NCI-H2029 (cell line): Measurements from ENCODE around the gene PTPN2.

Source experiments
- DNase-seq: peaks from one replicate; lab custom pipeline; 2025; lab: John Stamatoyannopoulos, UW

The PTPN2 gene

DNA sequence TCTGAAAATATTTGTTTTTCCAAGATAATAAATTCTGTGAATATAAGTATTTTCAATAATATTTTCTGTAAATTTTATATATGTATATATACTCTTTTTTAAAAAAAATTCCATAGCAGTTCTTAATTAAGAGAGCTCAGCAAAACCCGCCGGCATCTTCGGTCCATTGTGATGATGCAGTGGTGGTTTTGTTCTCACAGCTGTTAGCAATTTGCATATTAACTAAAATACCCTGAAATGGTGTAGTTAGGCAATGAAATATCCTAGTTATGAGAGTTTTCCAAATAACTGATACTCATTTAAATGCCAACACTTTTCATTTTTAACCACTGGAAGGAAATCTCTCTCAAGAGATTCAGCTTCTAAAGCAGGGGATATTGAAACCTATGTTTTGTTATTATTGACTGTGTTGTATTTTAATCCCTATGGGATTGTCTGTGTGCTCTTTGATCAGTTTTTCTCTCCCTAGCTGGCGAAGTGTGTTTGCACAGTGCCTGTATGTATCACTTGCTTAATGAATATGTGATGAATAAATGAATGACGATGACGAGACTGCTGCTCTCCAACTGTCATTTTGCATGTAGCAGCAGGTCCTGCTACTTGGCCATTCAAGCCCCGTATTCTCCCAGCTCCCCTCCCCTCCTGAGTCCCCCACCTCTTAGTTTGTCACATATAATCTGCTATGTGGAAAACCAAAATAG lies 138.8 kb downstream of the PTPN2 start:
- DNase-seq, result no peak

GRCh38 chr18:12744103-12744502 lies 139.9 kb downstream of the PTPN2 start:
- no peak for DNase-seq

DNA sequence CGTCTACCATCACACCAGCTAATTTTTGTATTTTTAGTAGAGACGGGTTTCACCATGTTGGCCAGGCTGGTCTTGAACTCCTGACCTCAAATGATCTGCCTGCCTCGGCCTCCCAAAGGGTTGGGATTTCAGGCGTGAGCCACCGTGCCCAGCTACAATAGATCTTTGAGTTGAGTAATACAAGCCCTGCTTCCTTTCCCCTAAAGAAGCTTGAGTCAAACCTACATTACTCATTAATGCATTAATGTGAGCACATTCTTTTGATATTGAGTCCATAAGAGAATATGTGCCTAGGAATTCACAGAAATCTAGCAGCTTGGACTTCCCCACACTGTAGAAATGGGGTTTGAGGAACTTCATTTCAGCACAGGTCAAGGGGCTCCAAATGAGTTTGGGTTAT lies 141.6 kb downstream of the PTPN2 start:
- DNase-seq, result no peak
